ENCODE measurements around the gene MRPL10. TPM values are rescaled to one million over a fixed set of nuclear protein-coding genes. Genes with fewer than 3 reads are reported as not detected.

MRPL10 gene
- total and polyA plus RNA-seq, 2 experiments from 2014 or later: 50.2 to 74.7 TPM

DNA sequence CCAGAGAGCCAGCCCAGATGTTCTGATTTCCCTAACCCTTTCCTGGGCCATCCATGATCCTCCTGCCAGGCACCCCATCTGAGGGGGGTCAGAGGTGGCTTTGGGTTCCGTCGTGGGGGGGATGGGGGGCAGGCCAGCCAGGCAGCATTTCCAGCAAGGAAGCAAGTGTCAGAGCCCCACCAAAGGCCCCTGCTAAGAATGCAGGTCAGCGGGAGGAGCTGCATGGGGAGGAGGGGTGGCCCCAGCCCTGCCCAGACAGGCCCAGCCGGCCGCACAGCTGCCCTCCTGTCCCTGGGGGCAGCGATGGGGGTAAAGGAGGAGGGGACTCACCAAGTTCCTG is 12.0 kb upstream of the MRPL10 start (continued):
- TF ChIP-seq, protein P1, sequence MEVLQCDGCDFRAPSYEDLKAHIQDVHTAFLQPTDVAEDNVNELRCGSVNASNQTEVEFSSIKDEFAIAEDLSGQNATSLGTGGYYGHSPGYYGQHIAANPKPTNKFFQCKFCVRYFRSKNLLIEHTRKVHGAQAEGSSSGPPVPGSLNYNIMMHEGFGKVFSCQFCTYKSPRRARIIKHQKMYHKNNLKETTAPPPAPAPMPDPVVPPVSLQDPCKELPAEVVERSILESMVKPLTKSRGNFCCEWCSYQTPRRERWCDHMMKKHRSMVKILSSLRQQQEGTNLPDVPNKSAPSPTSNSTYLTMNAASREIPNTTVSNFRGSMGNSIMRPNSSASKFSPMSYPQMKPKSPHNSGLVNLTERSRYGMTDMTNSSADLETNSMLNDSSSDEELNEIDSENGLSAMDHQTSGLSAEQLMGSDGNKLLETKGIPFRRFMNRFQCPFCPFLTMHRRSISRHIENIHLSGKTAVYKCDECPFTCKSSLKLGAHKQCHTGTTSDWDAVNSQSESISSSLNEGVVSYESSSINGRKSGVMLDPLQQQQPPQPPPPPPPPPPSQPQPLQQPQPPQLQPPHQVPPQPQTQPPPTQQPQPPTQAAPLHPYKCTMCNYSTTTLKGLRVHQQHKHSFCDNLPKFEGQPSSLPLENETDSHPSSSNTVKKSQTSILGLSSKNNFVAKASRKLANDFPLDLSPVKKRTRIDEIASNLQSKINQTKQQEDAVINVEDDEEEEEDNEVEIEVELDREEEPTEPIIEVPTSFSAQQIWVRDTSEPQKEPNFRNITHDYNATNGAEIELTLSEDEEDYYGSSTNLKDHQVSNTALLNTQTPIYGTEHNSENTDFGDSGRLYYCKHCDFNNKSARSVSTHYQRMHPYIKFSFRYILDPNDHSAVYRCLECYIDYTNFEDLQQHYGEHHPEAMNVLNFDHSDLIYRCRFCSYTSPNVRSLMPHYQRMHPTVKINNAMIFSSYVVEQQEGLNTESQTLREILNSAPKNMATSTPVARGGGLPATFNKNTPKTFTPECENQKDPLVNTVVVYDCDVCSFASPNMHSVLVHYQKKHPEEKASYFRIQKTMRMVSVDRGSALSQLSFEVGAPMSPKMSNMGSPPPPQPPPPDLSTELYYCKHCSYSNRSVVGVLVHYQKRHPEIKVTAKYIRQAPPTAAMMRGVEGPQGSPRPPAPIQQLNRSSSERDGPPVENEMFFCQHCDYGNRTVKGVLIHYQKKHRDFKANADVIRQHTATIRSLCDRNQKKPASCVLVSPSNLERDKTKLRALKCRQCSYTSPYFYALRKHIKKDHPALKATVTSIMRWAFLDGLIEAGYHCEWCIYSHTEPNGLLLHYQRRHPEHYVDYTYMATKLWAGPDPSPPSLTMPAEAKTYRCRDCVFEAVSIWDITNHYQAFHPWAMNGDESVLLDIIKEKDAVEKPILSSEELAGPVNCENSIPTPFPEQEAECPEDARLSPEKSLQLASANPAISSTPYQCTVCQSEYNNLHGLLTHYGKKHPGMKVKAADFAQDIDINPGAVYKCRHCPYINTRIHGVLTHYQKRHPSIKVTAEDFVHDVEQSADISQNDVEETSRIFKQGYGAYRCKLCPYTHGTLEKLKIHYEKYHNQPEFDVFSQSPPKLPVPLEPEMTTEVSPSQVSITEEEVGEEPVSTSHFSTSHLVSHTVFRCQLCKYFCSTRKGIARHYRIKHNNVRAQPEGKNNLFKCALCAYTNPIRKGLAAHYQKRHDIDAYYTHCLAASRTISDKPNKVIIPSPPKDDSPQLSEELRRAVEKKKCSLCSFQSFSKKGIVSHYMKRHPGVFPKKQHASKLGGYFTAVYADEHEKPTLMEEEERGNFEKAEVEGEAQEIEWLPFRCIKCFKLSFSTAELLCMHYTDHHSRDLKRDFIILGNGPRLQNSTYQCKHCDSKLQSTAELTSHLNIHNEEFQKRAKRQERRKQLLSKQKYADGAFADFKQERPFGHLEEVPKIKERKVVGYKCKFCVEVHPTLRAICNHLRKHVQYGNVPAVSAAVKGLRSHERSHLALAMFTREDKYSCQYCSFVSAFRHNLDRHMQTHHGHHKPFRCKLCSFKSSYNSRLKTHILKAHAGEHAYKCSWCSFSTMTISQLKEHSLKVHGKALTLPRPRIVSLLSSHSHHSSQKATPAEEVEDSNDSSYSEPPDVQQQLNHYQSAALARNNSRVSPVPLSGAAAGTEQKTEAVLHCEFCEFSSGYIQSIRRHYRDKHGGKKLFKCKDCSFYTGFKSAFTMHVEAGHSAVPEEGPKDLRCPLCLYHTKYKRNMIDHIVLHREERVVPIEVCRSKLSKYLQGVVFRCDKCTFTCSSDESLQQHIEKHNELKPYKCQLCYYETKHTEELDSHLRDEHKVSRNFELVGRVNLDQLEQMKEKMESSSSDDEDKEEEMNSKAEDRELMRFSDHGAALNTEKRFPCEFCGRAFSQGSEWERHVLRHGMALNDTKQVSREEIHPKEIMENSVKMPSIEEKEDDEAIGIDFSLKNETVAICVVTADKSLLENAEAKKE (CRISPR knock-in tag; IDR thresholded peaks at IDR 0.05): no peak
- no peak for TF ChIP-seq STAT1 (IDR thresholded peaks at IDR 0.05; ENCODE audit: unreplicated experiment)

DNA sequence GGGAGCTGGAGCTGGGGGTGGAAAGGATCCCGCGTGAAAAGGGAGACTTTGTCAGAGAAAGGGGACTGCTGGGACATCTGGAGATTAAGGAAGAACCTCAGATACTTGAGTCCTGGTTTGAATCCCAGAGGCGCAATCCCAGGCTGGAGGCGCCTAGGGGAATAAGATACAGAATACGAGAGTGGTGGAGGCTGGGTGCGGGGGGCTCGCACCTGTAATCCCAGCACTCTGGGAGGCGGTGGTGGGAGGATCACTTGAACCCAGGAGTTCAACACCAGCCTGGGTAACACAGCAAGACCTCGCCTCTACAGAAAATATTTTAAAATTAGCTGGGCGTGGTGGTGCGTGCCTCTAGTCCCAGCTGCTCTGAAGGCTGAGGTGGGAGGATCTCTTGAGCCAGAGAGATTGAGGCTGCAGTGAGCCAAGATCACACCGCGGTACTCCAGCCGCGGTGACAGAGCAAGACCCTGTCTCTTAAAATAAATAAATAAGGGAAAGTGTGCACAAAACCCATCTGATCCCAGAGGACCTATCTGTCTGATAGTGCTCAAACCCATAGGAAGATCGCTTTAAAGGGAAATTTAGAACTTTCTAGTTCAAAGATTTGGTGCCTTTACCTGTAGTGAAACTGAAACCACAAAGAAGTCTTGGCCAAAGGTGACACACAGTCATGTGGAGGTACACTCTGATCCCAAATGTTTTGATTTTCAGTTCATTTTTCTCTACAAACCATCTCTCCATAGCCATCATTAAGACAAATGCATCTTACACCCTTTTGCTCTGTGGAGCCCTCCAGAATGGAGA is 10.3 kb upstream of the MRPL10 start:
- ATAC-seq (peak; percentile 12), DNase-seq (ENCODE audit: low spot score) (no peak)
- Mint-ChIP-seq H3K9me3 (no peaks in the 10 kb centered on the region), H3K27ac (no peak overlapping the region), H3K27me3 (ENCODE audit: insufficient read depth, low read depth, poor library complexity) (peaks cover 38% of the 10 kb centered on the region), H3K36me3 (ENCODE audit: low read depth) (peaks cover 3% of the 10 kb centered on the region; the same call in 1 of the 3 replicates), H3K4me3 (peak overlapping the region; percentile 95), H3K4me1 (peaks cover 47% of the 10 kb centered on the region)
- TF ChIP-seq EZH2 (IDR thresholded peaks at IDR 0.05; ENCODE audit: low read depth, unreplicated experiment): no peak
- TF ChIP-seq, protein P1 (CRISPR knock-in tag; IDR thresholded peaks at IDR 0.05): no peak
- H3K36me3 ChIP-seq (ENCODE audit: insufficient read depth): no peaks in the 10 kb centered on the region
- no peak overlapping the region for H3K27ac ChIP-seq (ENCODE audit: low read depth)
- no peaks in the 10 kb centered on the region for H3K9me2 ChIP-seq (ENCODE audit: insufficient read depth)
- H3F3A ChIP-seq (replicated peaks; ENCODE audit: low read depth): no peaks in the 10 kb centered on the region
- H3K4me3 ChIP-seq: peak overlapping the region; percentile 94; the same call in 1 of the 2 replicates
- no peaks in the 10 kb centered on the region; the same call in 1 of the 2 replicates for H3K79me2 ChIP-seq (replicated peaks; ENCODE audit: insufficient read depth)
- no peaks in the 10 kb centered on the region; the same call in 1 of the 2 replicates for H4K20me1 ChIP-seq (replicated peaks; ENCODE audit: insufficient read depth)
- H3K27me3 ChIP-seq (ENCODE audit: insufficient read depth): peaks cover 32% of the 10 kb centered on the region
- H3K4me1 ChIP-seq (ENCODE audit: insufficient read depth): peaks cover 20% of the 10 kb centered on the region; the same call in 1 of the 2 replicates
- H2AFZ ChIP-seq: peak overlapping the region; percentile 94; the same call in 1 of the 2 replicates
- H3K4me2 ChIP-seq: no peak overlapping the region

All from GM23338 (cell line).